Right lobe of liver (tissue), 6 donors: ENCODE results near the gene QSER1. TPM values are rescaled to one million over a fixed set of nuclear protein-coding genes. Genes with fewer than 3 reads are reported as not detected.
"Not testable (repeated sequence)": the region's sequence is repeated elsewhere in the genome, so short reads cannot be mapped to it uniquely, and the experiment has no call there.

ENCODE experiments used
- ATAC-seq, 4 donors: fragments of 200-7000 bp; cut with Tn5 transposase; one replicate each; pipeline ENCODE4 v1.9.1; 2020; ENCODE audit warnings: mild to moderate bottlenecking in 4 of 4, moderate library complexity in 4 of 4
- DNase-seq, 3 donors: peaks; one replicate each; pipeline ENCODE4 v3.0.0-alpha.2; 2020
- H3K27ac ChIP-seq, 3 donors: fragments of 200-600 bp; one replicate each; pipeline ENCODE4 v1.8.0; 2022
- H3K27me3 ChIP-seq, 2 donors: fragments of 200-600 bp; one replicate each; pipeline ENCODE4 v1.8.0; 2022
- H3K36me3 ChIP-seq, 4 donors: fragments of 200-600 bp; sonication (generic) in 1 of 4; one replicate each; pipeline versions ENCODE4 v1.5.1 to v1.8.0; 2017 to 2022; ENCODE audit warnings: control low read depth in 1 of 4
- H3K4me1 ChIP-seq, 4 donors: fragments of 200-600 bp; sonication (generic) in 1 of 4; one replicate each; pipeline versions ENCODE4 v1.5.1 to v1.8.0; 2017 to 2022; ENCODE audit warnings: control low read depth in 1 of 4
- H3K4me3 ChIP-seq, 3 donors: fragments of 200-600 bp; one replicate each; pipeline ENCODE4 v1.8.0; 2022
- H3K9me3 ChIP-seq, 4 donors: fragments of 200-600 bp; sonication (generic) in 1 of 4; one replicate each; pipeline versions ENCODE4 v1.5.1 to v1.8.0; 2017 to 2022; ENCODE audit warnings: control low read depth in 1 of 4
- POLR2A ChIP-seq: fragments of 450-650 bp; IDR thresholded peaks from one replicate; pipeline ENCODE4 v1.6.1; 2017; ENCODE audit warnings: antibody characterized with exemption, mild to moderate bottlenecking
- WGBS: methylation state at CpG from one replicate; pipeline ENCODE4 v1.1.6; 2018; ENCODE audit warnings: low coverage, low lambda C conversion rate; ENCODE audit not compliant: insufficient coverage; ENCODE audit errors: missing lambda C conversion rate; 5-methylcytosine and 5-hydroxymethylcytosine counted together
- intact Hi-C, 2 donors: fragments of 100-400 bp; cut with DNase I; formaldehyde crosslinking; loops; one replicate each; pipeline versions ENCODE4 v1.11.2 to v1.14.1; 2022
- total RNA-seq, 6 experiments: library from RNA; depleted of rRNA in 2 of 6; stranded (reverse); fragments of >200 nt in 2 of 6; fragmentation: NEBNext Ultra II Directional in 3 of 6; extraction: Animal tissue kit (Norgen Biotek cat#: 25700) in 3 of 6; gene quantifications; one replicate each; pipeline versions ENCODE4 v1.1.0 to v1.2.4, GENCODE V29; 2016 to 2023
- TF ChIP-seq, protein P1 (sequence below), 4 donors: fragments of 200-600 bp in 3 of 4; fragments of 450-650 bp in 1 of 4; IDR thresholded peaks; one replicate each; pipeline versions ENCODE4 v1.5.1 to v1.8.0; 2016 to 2022; ENCODE audit warnings: antibody characterized with exemption in 4 of 4, mild to moderate bottlenecking in 2 of 4
- donor health status: DM: no; HTN: yes; CAD: no.
- donor health status: DM: no; HTN: no; CAD: no.
- donor health status: DM: no; HTN: no; CAD: no.
- donor health status: DM: no; HTN: yes; CAD: no.
- donor health status: DM: no; HTN: yes; CAD: no.

QSER1 gene
- total RNA-seq, 6 experiments from 2014 or later, result 7.7 to 12.8 (median 11.0) TPM

DNA sequence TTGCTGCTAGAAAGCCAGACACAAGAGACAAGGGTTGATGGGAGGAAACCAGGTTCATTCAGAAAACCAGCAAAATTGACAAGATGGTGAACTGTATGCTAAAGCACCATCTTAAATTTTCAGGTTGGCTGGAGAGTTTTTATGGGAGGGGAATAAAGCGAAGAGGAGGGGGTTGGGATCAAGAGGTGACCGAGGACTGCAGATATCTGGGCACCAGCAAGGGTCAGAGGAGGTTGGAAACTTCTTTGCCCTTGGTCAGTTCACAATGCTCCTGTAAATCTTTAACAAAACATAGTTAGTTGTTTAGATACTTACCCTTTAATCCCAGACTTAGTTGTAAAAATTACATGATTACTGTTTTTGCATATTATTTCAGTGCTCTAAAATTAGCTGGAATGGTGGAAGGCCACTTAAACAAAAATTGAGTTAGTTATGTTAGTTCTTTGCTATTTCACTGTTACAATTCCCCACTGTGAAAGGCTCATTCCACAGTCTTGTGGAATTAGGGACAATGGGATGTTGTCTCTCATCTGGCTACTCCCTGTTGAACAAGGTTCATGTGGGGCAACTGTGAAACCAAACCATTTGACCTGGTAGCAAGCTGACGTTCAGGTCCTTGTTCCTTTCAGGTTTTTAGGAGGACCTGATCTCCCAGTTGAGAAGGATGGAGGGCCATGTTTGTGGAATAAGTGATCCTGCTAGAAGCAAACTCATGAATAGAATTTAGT, 30.6 kb upstream of the QSER1 start:
- H3K4me1 ChIP-seq, result peaks cover 0 to 15% (median 0%) of the 10 kb centered on the region in 4 donors
- peak overlapping the region in 1 of 3 donors; percentile 24 for H3K27ac ChIP-seq
- DNase-seq, result no peak
- no peaks in the 10 kb centered on the region for H3K36me3 ChIP-seq
- no peak overlapping the region for H3K4me3 ChIP-seq
- WGBS, result 40% methylated on average over 3 of the region's 3 CpGs
- TF ChIP-seq, protein P1, sequence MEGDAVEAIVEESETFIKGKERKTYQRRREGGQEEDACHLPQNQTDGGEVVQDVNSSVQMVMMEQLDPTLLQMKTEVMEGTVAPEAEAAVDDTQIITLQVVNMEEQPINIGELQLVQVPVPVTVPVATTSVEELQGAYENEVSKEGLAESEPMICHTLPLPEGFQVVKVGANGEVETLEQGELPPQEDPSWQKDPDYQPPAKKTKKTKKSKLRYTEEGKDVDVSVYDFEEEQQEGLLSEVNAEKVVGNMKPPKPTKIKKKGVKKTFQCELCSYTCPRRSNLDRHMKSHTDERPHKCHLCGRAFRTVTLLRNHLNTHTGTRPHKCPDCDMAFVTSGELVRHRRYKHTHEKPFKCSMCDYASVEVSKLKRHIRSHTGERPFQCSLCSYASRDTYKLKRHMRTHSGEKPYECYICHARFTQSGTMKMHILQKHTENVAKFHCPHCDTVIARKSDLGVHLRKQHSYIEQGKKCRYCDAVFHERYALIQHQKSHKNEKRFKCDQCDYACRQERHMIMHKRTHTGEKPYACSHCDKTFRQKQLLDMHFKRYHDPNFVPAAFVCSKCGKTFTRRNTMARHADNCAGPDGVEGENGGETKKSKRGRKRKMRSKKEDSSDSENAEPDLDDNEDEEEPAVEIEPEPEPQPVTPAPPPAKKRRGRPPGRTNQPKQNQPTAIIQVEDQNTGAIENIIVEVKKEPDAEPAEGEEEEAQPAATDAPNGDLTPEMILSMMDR (IDR thresholded peaks at IDR 0.05), result no peak
- no peak for TF ChIP-seq POLR2A
- intact Hi-C loops, result no loop called here
- ATAC-seq, result peak in 3 of 4 donors; percentile 32 to 91 (median 50)
- no peaks in the 10 kb centered on the region for H3K27me3 ChIP-seq
- H3K9me3 ChIP-seq, result no peaks in the 10 kb centered on the region

DNA sequence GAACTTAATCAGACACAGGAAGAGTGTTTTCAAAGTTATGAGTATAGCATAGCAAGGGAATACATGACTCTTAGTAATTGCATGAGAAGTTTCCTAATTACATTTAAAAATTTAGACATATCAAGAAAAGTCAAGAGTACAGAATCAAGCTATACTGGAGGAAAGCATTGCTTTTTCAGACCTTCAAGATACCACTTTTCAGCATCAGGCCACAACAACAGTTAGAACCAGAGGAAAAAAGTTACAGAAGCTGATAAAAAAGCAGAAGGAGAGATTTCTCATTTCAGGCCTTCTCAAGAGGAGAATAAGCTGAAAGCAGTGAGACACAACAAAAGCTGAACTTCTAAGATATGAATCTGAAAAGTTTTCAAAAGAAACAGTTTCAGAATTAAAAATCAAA, 28.1 kb upstream of the QSER1 start:
- no peak for TF ChIP-seq POLR2A
- TF ChIP-seq, protein P1 (IDR thresholded peaks at IDR 0.05), result no peak
- ATAC-seq, result no peak
- no peaks in the 10 kb centered on the region for H3K36me3 ChIP-seq
- no peak overlapping the region for H3K4me3 ChIP-seq
- H3K9me3 ChIP-seq, result no peaks in the 10 kb centered on the region
- H3K4me1 ChIP-seq, result peaks cover 0 to 15% (median 0%) of the 10 kb centered on the region in 4 donors
- H3K27ac ChIP-seq, result no peak overlapping the region
- H3K27me3 ChIP-seq, result no peaks in the 10 kb centered on the region
- intact Hi-C loops, result no loop called here
- no peak for DNase-seq

DNA sequence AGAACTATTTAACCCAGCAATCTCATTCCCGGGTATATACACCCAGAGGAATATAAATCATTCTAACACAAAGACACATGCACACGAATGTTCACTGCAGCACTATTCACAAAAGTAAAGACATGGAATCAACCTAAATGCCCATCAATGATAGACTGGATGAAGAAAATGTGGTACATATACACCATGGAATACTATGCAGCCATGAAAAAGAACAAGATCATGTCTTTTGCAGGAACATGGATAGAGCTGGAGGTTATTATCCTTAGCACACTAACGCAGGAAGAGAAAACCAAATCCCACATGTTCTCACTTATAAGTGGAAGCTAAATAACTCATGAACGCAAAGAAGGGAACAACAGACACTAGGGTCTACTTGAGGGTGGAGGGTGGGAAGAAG, 23.9 kb upstream of the QSER1 start:
- H3K36me3 ChIP-seq, H3K4me1 ChIP-seq, H3K27me3 ChIP-seq, DNase-seq, H3K4me3 ChIP-seq, H3K27ac ChIP-seq, intact Hi-C loops, H3K9me3 ChIP-seq, ATAC-seq: not testable (repeated sequence)
- WGBS, result 60% methylated on average over 4 of the region's 4 CpGs

DNA sequence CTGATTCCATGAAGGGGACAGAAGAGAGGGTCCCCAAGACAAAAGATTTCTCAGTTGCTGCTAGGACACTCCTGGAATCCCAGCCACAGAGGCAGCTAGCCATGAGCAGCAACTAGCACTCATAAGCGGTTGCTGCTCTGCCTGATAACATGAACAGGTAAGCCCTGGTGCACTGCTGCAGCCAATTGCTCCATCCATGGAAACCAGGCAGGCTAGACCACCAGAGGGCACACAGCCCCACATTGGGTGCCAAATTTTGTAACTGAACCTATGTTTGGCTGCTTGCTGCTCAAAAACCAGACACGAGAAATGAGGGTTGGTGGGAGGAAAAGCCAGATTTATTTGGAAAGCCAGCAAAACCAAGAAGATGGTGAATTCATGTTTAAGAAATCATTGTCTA, 21.9 kb upstream of the QSER1 start:
- intact Hi-C loops, result no loop called here
- 46% methylated on average over 2 of the region's 2 CpGs for WGBS
- Histone ChIP-seq H3K4me1 (no peaks in the 10 kb centered on the region), H3K27me3 (no peaks in the 10 kb centered on the region), H3K9me3 (no peaks in the 10 kb centered on the region), H3K27ac (no peak overlapping the region), H3K4me3 (no peak overlapping the region), H3K36me3 (no peaks in the 10 kb centered on the region)
- ATAC-seq (peak; percentile 61 to 82 (median 72)), DNase-seq (peak in 1 of 3 donors; percentile 50)
- TF ChIP-seq, protein P1 (IDR thresholded peaks at IDR 0.05), result peak in 2 of 4 donors; percentile 33 to 37
- TF ChIP-seq POLR2A, result no peak

DNA sequence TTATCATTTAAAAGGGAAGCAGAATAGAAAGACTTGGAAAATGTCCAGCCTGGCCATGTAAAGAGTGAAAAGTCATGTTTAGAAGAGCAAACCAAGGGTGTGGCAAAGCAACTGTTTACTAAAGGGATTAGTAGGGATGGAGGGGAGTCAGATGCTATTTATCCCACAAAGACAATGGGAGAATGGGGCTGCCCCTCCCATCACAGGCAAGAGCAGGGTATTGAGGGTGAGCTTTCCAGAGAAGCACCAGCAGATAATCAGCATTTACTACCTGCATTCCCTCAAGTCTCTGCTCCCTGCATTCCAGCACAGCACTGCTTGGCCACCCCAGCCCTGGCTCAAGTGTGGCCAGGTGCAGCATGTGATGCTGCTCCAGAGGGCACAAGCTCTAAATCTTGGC, 18.5 kb upstream of the QSER1 start:
- Histone ChIP-seq H3K36me3 (no peaks in the 10 kb centered on the region), H3K4me3 (no peak overlapping the region), H3K27ac (no peak overlapping the region), H3K9me3 (no peaks in the 10 kb centered on the region), H3K27me3 (no peaks in the 10 kb centered on the region), H3K4me1 (no peaks in the 10 kb centered on the region)
- intact Hi-C loops, result no loop called here
- DNase-seq, result no peak
- no peak for TF ChIP-seq POLR2A
- TF ChIP-seq, protein P1 (IDR thresholded peaks at IDR 0.05), result no peak
- ATAC-seq, result no peak
